Activated CD4-positive, alpha-beta T cell treated with anti-CD3 and anti-CD28 coated beads for 36 hours (primary cell): ENCODE data around the gene ARVCF. TPM values are rescaled to one million over a fixed set of nuclear protein-coding genes. Genes with fewer than 3 reads are reported as not detected.

Source experiments
- ATAC-seq: fragments of 200-7000 bp; cut with Tn5 transposase; one replicate; pipeline ENCODE4 v1.10.0; 2021; ENCODE audit warnings: mild to moderate bottlenecking, moderate library complexity
- CTCF ChIA-PET: fragments of 350-600 bp; sonication (Branson Sonifier 250); formaldehyde crosslinking; loops from one replicate; lab custom pipeline; 2021; ENCODE audit warnings: antibody characterized with exemption; lab: Charles Lee
- POLR2A ChIA-PET: fragments of 350-600 bp; sonication (Branson Sonifier 250); formaldehyde crosslinking; loops from one replicate; lab custom pipeline; 2021; ENCODE audit warnings: antibody characterized with exemption, inconsistent platforms; lab: Charles Lee
- DNase-seq: peaks from one replicate; pipeline ENCODE4 v3.0.0-alpha.2; 2020
- H3K27ac Mint-ChIP-seq: one replicate; pipeline ENCODE4 v1.8.0; 2021; ENCODE audit warnings: mixed read lengths
- H3K27me3 Mint-ChIP-seq: one replicate; pipeline ENCODE4 v1.8.0; 2021; ENCODE audit warnings: mixed read lengths
- H3K36me3 Mint-ChIP-seq: one replicate; pipeline ENCODE4 v1.8.0; 2021; ENCODE audit warnings: low read depth, mixed read lengths
- H3K4me1 Mint-ChIP-seq: one replicate; pipeline ENCODE4 v1.8.0; 2021; ENCODE audit warnings: mixed read lengths
- H3K4me3 Mint-ChIP-seq: one replicate; pipeline ENCODE4 v1.8.0; 2021; ENCODE audit warnings: mild to moderate bottlenecking, moderate library complexity, mixed read lengths
- H3K9me3 Mint-ChIP-seq: one replicate; pipeline ENCODE4 v1.8.0; 2021; ENCODE audit warnings: low read depth, mixed read lengths
- intact Hi-C, 2 experiments: fragments of 100-400 bp; cut with DNase I in 1 of 2; cut with micrococcal nuclease in 1 of 2; formaldehyde crosslinking; loops; one replicate each; pipeline versions ENCODE4 v1.14.2 to v1.15.1; 2022 to 2024; cut with DNase I, micrococcal nuclease
- total RNA-seq, 2 experiments: library from RNA; stranded (reverse); gene quantifications; one replicate each; pipeline ENCODE4 v1.2.3, GENCODE V29; 2021

Gene ARVCF
- total RNA-seq, 2 experiments from 2014 or later, result 1.3 to 2.1 TPM

DNA sequence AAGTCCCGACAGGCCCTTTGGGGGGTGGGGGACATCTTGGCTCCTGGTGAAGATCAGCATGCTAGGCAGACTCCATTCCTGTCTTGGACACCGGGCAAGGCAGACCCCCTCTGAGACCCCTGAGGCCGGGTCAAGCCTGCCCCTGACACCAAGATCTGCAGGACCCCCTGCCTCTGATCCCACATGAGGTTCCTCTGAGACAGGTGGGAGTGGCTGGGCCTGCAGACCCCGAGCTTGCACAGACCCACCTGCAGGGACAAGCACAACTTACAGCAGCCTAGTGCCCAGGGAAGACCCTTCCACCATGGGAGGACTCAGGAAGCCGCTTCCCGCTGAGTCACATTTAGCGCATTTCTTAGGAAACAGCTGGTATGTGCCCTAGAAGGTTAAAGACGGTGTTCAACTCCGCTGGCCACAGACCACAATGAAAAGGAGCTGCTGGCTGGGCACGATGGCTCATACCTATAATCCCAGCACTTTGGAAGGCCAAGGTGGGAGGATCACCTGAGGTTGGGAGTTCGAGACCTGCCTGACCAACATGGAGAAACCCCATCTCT is 15.5 kb downstream of the ARVCF start:
- Mint-ChIP-seq H3K27me3 (no peaks in the 10 kb centered on the region), H3K4me1 (no peaks in the 10 kb centered on the region), H3K36me3 (peaks cover 3% of the 10 kb centered on the region), H3K27ac (no peak overlapping the region), H3K4me3 (no peak overlapping the region), H3K9me3 (peaks cover 16% of the 10 kb centered on the region)
- ChIA-PET CTCF (interaction anchor here (1.2 kb wide), 1 partner anchor 12 kb away, joined by 4 read pairs; no protein-coding TSS in a partner anchor), POLR2A (no interaction called here)
- DNase-seq (no peak), ATAC-seq (no peak)
- intact Hi-C loops, result no loop called here

DNA sequence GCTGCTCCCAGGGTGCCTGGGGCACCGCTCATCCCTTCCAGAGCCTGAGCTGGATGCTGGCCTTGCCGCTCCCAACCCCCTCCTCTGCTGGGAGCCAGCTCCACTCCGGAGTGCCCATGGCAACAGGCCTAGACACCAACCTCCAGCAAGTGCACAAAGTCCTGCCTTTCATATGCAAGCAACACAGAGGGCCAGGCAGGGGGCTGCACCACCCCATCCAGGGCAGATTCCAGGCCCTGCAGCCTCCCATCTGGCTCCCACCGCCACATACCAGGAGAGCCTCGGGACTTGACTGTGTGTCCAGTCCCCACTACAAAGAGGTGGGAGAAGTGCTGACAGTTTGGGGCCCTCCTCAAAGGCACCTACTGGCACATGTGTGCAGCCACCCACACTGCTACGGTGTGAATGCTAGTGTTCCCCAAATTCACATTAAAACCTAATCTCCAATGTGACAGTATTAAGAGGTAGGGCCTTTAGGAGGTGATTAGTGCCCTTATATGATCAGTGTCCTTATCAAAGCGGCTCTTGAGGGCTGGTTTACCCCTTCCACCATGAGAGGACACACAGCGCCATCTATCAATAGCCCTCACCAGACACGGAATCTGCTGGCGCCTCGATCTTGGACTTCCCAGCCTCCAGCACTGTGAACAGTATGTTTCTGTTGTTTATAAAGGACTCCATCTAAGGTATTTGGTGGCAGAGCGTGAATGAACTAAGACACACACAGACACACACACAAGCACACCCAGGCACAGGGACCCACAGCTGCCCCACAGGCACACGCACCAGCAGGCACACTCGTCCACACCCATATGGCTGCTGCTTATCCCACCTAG is 16.2 kb downstream of the ARVCF start:
- no peak for ATAC-seq
- intact Hi-C loops, result no loop called here
- no peaks in the 10 kb centered on the region for H3K4me1 Mint-ChIP-seq
- ChIA-PET POLR2A (no interaction called here), CTCF (no interaction called here)
- H3K4me3 Mint-ChIP-seq, result no peak overlapping the region
- DNase-seq, result no peak
- no peaks in the 10 kb centered on the region for H3K27me3 Mint-ChIP-seq
- H3K36me3 Mint-ChIP-seq, result peaks cover 3% of the 10 kb centered on the region
- H3K27ac Mint-ChIP-seq, result no peak overlapping the region
- H3K9me3 Mint-ChIP-seq, result peaks cover 16% of the 10 kb centered on the region

GRCh38 chr22:19998991-19999820 is 17.4 kb downstream of the ARVCF start:
- peaks cover 3% of the 10 kb centered on the region for H3K36me3 Mint-ChIP-seq
- H3K27ac Mint-ChIP-seq, result no peak overlapping the region
- no peak for DNase-seq
- ChIA-PET POLR2A (no interaction called here), CTCF (no interaction called here)
- ATAC-seq, result no peak
- H3K27me3 Mint-ChIP-seq, result no peaks in the 10 kb centered on the region
- H3K9me3 Mint-ChIP-seq, result peaks cover 13% of the 10 kb centered on the region
- no peak overlapping the region for H3K4me3 Mint-ChIP-seq
- intact Hi-C loops, result no loop called here
- no peaks in the 10 kb centered on the region for H3K4me1 Mint-ChIP-seq

GRCh38 chr22:19998232-19998951 is 18.2 kb downstream of the ARVCF start:
- Mint-ChIP-seq H3K9me3 (peaks cover 7% of the 10 kb centered on the region), H3K36me3 (peaks cover 2% of the 10 kb centered on the region), H3K4me3 (no peak overlapping the region), H3K27me3 (no peaks in the 10 kb centered on the region), H3K27ac (no peak overlapping the region), H3K4me1 (no peaks in the 10 kb centered on the region)
- CTCF ChIA-PET, result no interaction called here
- POLR2A ChIA-PET, result no interaction called here
- DNase-seq (no peak), ATAC-seq (no peak)
- intact Hi-C loops, result no loop called here

GRCh38 chr22:19997561-19998231 is 18.9 kb downstream of the ARVCF start:
- ChIA-PET POLR2A (interaction anchor here (0.6 kb wide), 1 partner anchor 165 kb away, joined by 3 read pairs; no protein-coding TSS in a partner anchor), CTCF (no interaction called here)
- intact Hi-C loops, result no loop called here
- DNase-seq (no peak), ATAC-seq (no peak)
- Mint-ChIP-seq H3K27ac (no peak overlapping the region), H3K9me3 (peaks cover 2% of the 10 kb centered on the region), H3K4me3 (no peak overlapping the region), H3K4me1 (no peaks in the 10 kb centered on the region), H3K27me3 (no peaks in the 10 kb centered on the region), H3K36me3 (no peaks in the 10 kb centered on the region)

GRCh38 chr22:19996694-19997384 is 19.8 kb downstream of the ARVCF start:
- no peaks in the 10 kb centered on the region for H3K4me1 Mint-ChIP-seq
- H3K9me3 Mint-ChIP-seq, result peaks cover 2% of the 10 kb centered on the region
- H3K4me3 Mint-ChIP-seq, result no peak overlapping the region
- no peaks in the 10 kb centered on the region for H3K27me3 Mint-ChIP-seq
- intact Hi-C loops, result no loop called here
- POLR2A ChIA-PET, result no interaction called here
- DNase-seq (no peak), ATAC-seq (no peak)
- H3K27ac Mint-ChIP-seq, result no peak overlapping the region
- no peaks in the 10 kb centered on the region for H3K36me3 Mint-ChIP-seq
- CTCF ChIA-PET, result no interaction called here

DNA sequence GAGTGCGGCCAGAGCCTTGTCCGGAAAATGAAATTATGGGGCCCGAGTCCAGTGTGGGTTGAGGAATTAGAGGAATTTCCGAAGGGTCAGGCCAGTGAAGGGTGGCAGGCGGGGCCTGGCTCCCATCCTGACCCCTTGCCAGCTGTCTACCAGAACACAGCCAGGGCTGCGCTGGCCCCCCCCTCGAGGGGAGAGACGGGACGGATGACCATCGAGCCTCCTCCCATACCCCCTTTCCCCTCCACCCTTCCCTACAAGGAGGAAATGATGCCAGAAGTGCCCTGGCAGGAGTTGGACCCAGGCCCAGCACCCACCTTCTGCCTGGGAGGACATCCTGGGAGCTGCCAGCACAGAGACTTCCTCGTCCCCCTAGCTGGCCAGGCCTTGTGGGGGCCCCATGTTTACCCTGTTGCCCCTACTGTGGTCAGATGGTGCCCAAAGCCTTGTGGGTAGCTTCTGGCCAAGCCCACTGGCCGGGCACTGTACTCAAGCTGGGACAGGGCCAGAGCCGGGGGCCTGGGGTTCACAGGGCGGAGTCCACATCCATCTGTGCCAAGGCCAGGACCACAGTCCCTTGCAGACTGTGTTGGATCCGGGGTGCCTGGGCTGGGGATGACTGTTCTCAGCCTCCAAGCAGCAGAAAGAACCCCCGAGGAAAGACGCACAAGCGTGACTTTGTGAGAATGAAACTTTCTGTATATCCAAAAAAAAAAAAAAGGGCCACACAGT is 20.8 kb downstream of the ARVCF start:
- no peak overlapping the region for H3K4me3 Mint-ChIP-seq
- H3K4me1 Mint-ChIP-seq, result no peaks in the 10 kb centered on the region
- no peaks in the 10 kb centered on the region for H3K9me3 Mint-ChIP-seq
- no peaks in the 10 kb centered on the region for H3K27me3 Mint-ChIP-seq
- intact Hi-C loops, result no loop called here
- POLR2A ChIA-PET, result interaction anchor here (0.6 kb wide), 1 partner anchor 18 kb away, joined by 3 read pairs; no protein-coding TSS in a partner anchor
- DNase-seq (no peak), ATAC-seq (no peak)
- no peak overlapping the region for H3K27ac Mint-ChIP-seq
- no peaks in the 10 kb centered on the region for H3K36me3 Mint-ChIP-seq
- CTCF ChIA-PET, result no interaction called here

- DNase-seq, result no peak
- Mint-ChIP-seq H3K27me3 (no peaks in the 10 kb centered on the region), H3K36me3 (no peaks in the 10 kb centered on the region), H3K9me3 (no peaks in the 10 kb centered on the region), H3K4me1 (no peaks in the 10 kb centered on the region), H3K4me3 (no peak overlapping the region), H3K27ac (no peak overlapping the region)
- POLR2A ChIA-PET, result interaction anchor here (0.6 kb wide), 1 partner anchor 19 kb away, joined by 3 read pairs; no protein-coding TSS in a partner anchor
- no peak for ATAC-seq
- intact Hi-C loops, result no loop called here
- CTCF ChIA-PET, result no interaction called here
Observed at GRCh38 chr22:19994851-19995610, 21.6 kb downstream of the ARVCF start.

GRCh38 chr22:19993926-19994325 is 22.7 kb downstream of the ARVCF start:
- CTCF ChIA-PET, result no interaction called here
- POLR2A ChIA-PET, result no interaction called here
- intact Hi-C loops, result no loop called here
- no peaks in the 10 kb centered on the region for H3K27me3 Mint-ChIP-seq
- ATAC-seq (no peak), DNase-seq (no peak)
- no peaks in the 10 kb centered on the region for H3K4me1 Mint-ChIP-seq
- H3K9me3 Mint-ChIP-seq, result no peaks in the 10 kb centered on the region
- H3K27ac Mint-ChIP-seq, result no peak overlapping the region
- H3K4me3 Mint-ChIP-seq, result no peak overlapping the region
- no peaks in the 10 kb centered on the region for H3K36me3 Mint-ChIP-seq
